Transverse colon (tissue), 4 donors: ENCODE results near the gene NAALADL2. TPM values are rescaled to one million over a fixed set of nuclear protein-coding genes. Genes with fewer than 3 reads are reported as not detected.

Experiments used
- DNase-seq: peaks from one replicate; pipeline ENCODE4 v3.0.0-alpha.2; 2019
- H3K27ac ChIP-seq, 4 donors: fragments of 200-600 bp; sonication (generic); 2 replicates each; pipeline ENCODE4 v1.5.1; 2016 to 2018; ENCODE audit warnings: inconsistent platforms in 4 of 4
- H3K27me3 ChIP-seq: fragments of 200-600 bp; sonication (generic); 2 replicates; pipeline ENCODE4 v1.5.1; 2017; ENCODE audit warnings: inconsistent platforms
- H3K36me3 ChIP-seq, 4 donors: fragments of 200-600 bp; sonication (generic); 2 replicates each; pipeline ENCODE4 v1.5.1; 2017 to 2019; ENCODE audit warnings: inconsistent platforms in 4 of 4
- H3K4me1 ChIP-seq, 4 donors: fragments of 200-600 bp; sonication (generic); 2 replicates each; pipeline ENCODE4 v1.5.1; 2017 to 2020; ENCODE audit warnings: inconsistent platforms in 4 of 4
- H3K4me3 ChIP-seq, 4 donors: fragments of 200-600 bp; sonication (generic); 1 replicate in 1 of 4; 2 replicates in 3 of 4; pipeline versions ENCODE4 v1.5.1 to v1.6.1; 2017 to 2019; ENCODE audit warnings: inconsistent platforms in 4 of 4
- H3K9me3 ChIP-seq, 2 donors: fragments of 200-600 bp; sonication (generic); 2 replicates each; pipeline ENCODE4 v1.5.1; 2017 to 2019; ENCODE audit warnings: inconsistent platforms in 2 of 2
- EP300 ChIP-seq: sonication (generic); formaldehyde crosslinking; IDR thresholded peaks from one replicate; pipeline ENCODE4 v1.6.1; 2017; ENCODE audit warnings: antibody characterized with exemption, low read depth
- POLR2A ChIP-seq: fragments of 450-650 bp; IDR thresholded peaks from one replicate; pipeline ENCODE4 v1.6.1; 2016; ENCODE audit warnings: antibody characterized with exemption, mild to moderate bottlenecking, moderate library complexity
- POLR2AphosphoS5 ChIP-seq, 3 donors: sonication (generic); formaldehyde crosslinking; IDR thresholded peaks; one replicate each; pipeline ENCODE4 v1.6.1; 2016; ENCODE audit warnings: antibody characterized with exemption in 3 of 3
- WGBS, 2 donors: methylation state at CpG; one replicate each; pipeline ENCODE4 v1.1.5; 2018; ENCODE audit warnings: low coverage in 1 of 2; 5-methylcytosine and 5-hydroxymethylcytosine counted together
- in situ Hi-C, 4 donors: fragments of 200-750 bp; cut with MboI; loops; one replicate each; pipeline versions ENCODE4 v1.15.0 to v1.15.1; 2017; ENCODE audit warnings: low sequenced_read_pairs in 3 of 4, low pct_ligation_motif_present in 1 of 4, low pct_unique_long_range_greater_than_20kb in 1 of 4
- intact Hi-C: fragments of 100-400 bp; cut with DNase I; formaldehyde crosslinking; loops from one replicate; pipeline ENCODE4 v1.15.1; 2023; ENCODE audit warnings: low total_unique reads
- total RNA-seq, 4 donors: library from RNA; depleted of rRNA; stranded (reverse); fragments of >200 nt; gene quantifications; one replicate each; pipeline ENCODE4 v1.1.0, GENCODE V29; 2016
- TF ChIP-seq, protein P1 (sequence below), 5 experiments: fragments of 200-600 bp in 3 of 5; fragments of 450-650 bp in 2 of 5; sonication (generic) in 3 of 5; IDR thresholded peaks; 1 replicate in 2 of 5; 2 replicates in 3 of 5; pipeline ENCODE4 v1.5.1; 2016 to 2017; ENCODE audit warnings: antibody characterized with exemption in 5 of 5, inconsistent platforms in 3 of 5, mild to moderate bottlenecking in 2 of 5, moderate library complexity in 1 of 5

The NAALADL2 gene
- total RNA-seq, 4 donors from 2014 or later = 10.1 to 22.7 (median 15.1) TPM

GRCh38 chr3:175735866-175736265, 876.7 kb downstream of the NAALADL2 start:
- Histone ChIP-seq H3K27me3 (no peaks in the 10 kb centered on the region), H3K4me1 (no peaks in the 10 kb centered on the region), H3K9me3 (peaks cover 0 to 5% of the 10 kb centered on the region in 2 donors), H3K27ac (no peak overlapping the region), H3K4me3 (no peak overlapping the region), H3K36me3 (no peaks in the 10 kb centered on the region)
- WGBS, 2 donors = 72 to 77% methylated on average over 3 of the region's 3 CpGs
- in situ Hi-C loops (no loop called here), intact Hi-C loops (no loop called here)
- no peak for DNase-seq
- TF ChIP-seq EP300 (no peak), POLR2A (no peak), POLR2AphosphoS5 (IDR thresholded peaks at IDR 0.05) (no peak)
- TF ChIP-seq, protein P1, sequence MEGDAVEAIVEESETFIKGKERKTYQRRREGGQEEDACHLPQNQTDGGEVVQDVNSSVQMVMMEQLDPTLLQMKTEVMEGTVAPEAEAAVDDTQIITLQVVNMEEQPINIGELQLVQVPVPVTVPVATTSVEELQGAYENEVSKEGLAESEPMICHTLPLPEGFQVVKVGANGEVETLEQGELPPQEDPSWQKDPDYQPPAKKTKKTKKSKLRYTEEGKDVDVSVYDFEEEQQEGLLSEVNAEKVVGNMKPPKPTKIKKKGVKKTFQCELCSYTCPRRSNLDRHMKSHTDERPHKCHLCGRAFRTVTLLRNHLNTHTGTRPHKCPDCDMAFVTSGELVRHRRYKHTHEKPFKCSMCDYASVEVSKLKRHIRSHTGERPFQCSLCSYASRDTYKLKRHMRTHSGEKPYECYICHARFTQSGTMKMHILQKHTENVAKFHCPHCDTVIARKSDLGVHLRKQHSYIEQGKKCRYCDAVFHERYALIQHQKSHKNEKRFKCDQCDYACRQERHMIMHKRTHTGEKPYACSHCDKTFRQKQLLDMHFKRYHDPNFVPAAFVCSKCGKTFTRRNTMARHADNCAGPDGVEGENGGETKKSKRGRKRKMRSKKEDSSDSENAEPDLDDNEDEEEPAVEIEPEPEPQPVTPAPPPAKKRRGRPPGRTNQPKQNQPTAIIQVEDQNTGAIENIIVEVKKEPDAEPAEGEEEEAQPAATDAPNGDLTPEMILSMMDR (IDR thresholded peaks at IDR 0.05) = no peak

GRCh38 chr3:175737646-175738572, 878.8 kb downstream of the NAALADL2 start:
- Histone ChIP-seq H3K4me1 (no peaks in the 10 kb centered on the region), H3K27ac (no peak overlapping the region), H3K27me3 (no peaks in the 10 kb centered on the region), H3K9me3 (peaks cover 0 to 5% of the 10 kb centered on the region in 2 donors), H3K36me3 (no peaks in the 10 kb centered on the region), H3K4me3 (no peak overlapping the region)
- intact Hi-C loops = no loop called here
- WGBS, 2 donors = 93 to 100% methylated on average over 1 to 7 of the region's 7 CpGs
- TF ChIP-seq POLR2A (no peak), POLR2AphosphoS5 (IDR thresholded peaks at IDR 0.05) (no peak), EP300 (no peak)
- TF ChIP-seq, protein P1 (IDR thresholded peaks at IDR 0.05) = no peak
- in situ Hi-C loops = no loop called here
- DNase-seq = no peak

DNA sequence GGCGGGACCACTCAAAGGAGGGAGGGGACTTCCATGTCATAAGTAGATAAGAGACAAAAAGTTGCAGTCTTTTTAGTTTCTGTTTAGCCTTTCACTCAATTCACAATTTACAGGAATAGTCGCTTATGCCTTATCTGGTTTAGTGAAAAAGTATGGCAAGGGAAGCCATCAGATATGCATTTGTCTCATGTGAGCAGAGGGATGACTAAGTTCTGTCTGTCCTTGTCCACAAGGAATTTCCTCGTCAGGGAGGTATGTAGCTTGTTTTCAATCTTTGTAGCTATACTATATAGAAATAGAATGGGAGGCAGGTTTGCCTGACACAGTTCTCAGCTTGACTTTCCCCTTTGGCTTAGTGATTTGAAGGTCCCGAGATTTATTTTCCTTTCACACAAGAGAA, 882.8 kb downstream of the NAALADL2 start:
- in situ Hi-C loops = no loop called here
- no peak for TF ChIP-seq POLR2A
- 87 to 97% methylated on average over 4 of the region's 4 CpGs for WGBS, 2 donors
- H3K36me3 ChIP-seq = no peaks in the 10 kb centered on the region
- DNase-seq = no peak
- H3K4me3 ChIP-seq = no peak overlapping the region
- H3K27me3 ChIP-seq = no peaks in the 10 kb centered on the region
- no peak overlapping the region for H3K27ac ChIP-seq
- H3K9me3 ChIP-seq = no peaks in the 10 kb centered on the region
- intact Hi-C loops = no loop called here
- H3K4me1 ChIP-seq = no peaks in the 10 kb centered on the region

GRCh38 chr3:175743733-175744400, 884.7 kb downstream of the NAALADL2 start:
- TF ChIP-seq EP300 = no peak
- TF ChIP-seq, protein P1 (IDR thresholded peaks at IDR 0.05) = no peak
- no peak for TF ChIP-seq POLR2AphosphoS5 (IDR thresholded peaks at IDR 0.05)
- no peak for TF ChIP-seq POLR2A
- no peak overlapping the region for H3K27ac ChIP-seq
- H3K4me1 ChIP-seq = no peaks in the 10 kb centered on the region
- H3K27me3 ChIP-seq = no peaks in the 10 kb centered on the region
- in situ Hi-C loops (no loop called here), intact Hi-C loops (no loop called here)
- H3K9me3 ChIP-seq = no peaks in the 10 kb centered on the region
- WGBS, 2 donors = 86 to 92% methylated on average over 5 of the region's 5 CpGs
- no peak for DNase-seq
- H3K4me3 ChIP-seq = no peak overlapping the region
- no peaks in the 10 kb centered on the region for H3K36me3 ChIP-seq
